NCI-H526 (cell line): Measurements from ENCODE around the gene RHOBTB1.

ENCODE experiments used
- DNase-seq, 2 experiments: peaks; one replicate each; lab custom pipeline; 2025; lab: John Stamatoyannopoulos, UW

The RHOBTB1 gene

GRCh38 chr10:60942134-60942787, 1.7 kb downstream of the RHOBTB1 start:
- no peak for DNase-seq

GRCh38 chr10:60940446-60940845, 3.5 kb downstream of the RHOBTB1 start:
- DNase-seq = no peak

- no peak for DNase-seq
Measured at GRCh38 chr10:60937784-60938654, 6.0 kb downstream of the RHOBTB1 start.

GRCh38 chr10:60937022-60937421, 7.0 kb downstream of the RHOBTB1 start:
- no peak for DNase-seq

- DNase-seq = no peak
Measured at GRCh38 chr10:60934215-60935175, 9.5 kb downstream of the RHOBTB1 start.

GRCh38 chr10:60932756-60933155, 11.2 kb downstream of the RHOBTB1 start:
- DNase-seq = no peak

GRCh38 chr10:60930237-60930636, 13.7 kb downstream of the RHOBTB1 start:
- no peak for DNase-seq

- DNase-seq = no peak
Measured at GRCh38 chr10:60921633-60922032, 22.4 kb downstream of the RHOBTB1 start.

GRCh38 chr10:60920479-60920878, 23.5 kb downstream of the RHOBTB1 start:
- DNase-seq = no peak

GRCh38 chr10:60919551-60919950, 24.4 kb downstream of the RHOBTB1 start:
- DNase-seq = no peak

GRCh38 chr10:60917331-60918280, 26.4 kb downstream of the RHOBTB1 start:
- no peak for DNase-seq

- DNase-seq = peak in 1 of 2 experiments; percentile 1
Measured at GRCh38 chr10:60916025-60916424, 28.0 kb downstream of the RHOBTB1 start.

- DNase-seq = no peak
Measured at GRCh38 chr10:60914690-60915141, 29.3 kb downstream of the RHOBTB1 start.

- no peak for DNase-seq
Measured at GRCh38 chr10:60913657-60914056, 30.3 kb downstream of the RHOBTB1 start.

GRCh38 chr10:60913071-60913470, 30.9 kb downstream of the RHOBTB1 start:
- no peak for DNase-seq

- DNase-seq = no peak
Measured at GRCh38 chr10:60911715-60912114, 32.3 kb downstream of the RHOBTB1 start.

- DNase-seq = no peak
Measured at GRCh38 chr10:60911216-60911615, 32.8 kb downstream of the RHOBTB1 start.

- no peak for DNase-seq
Measured at GRCh38 chr10:60910543-60910942, 33.4 kb downstream of the RHOBTB1 start.

GRCh38 chr10:60908896-60909295, 35.1 kb downstream of the RHOBTB1 start:
- DNase-seq = no peak

- DNase-seq = no peak
Measured at GRCh38 chr10:60908031-60908430, 36.0 kb downstream of the RHOBTB1 start.

GRCh38 chr10:60907236-60907635, 36.7 kb downstream of the RHOBTB1 start:
- no peak for DNase-seq
